Measurements from ENCODE around the gene C5orf58. TPM values are rescaled to one million over a fixed set of nuclear protein-coding genes. Genes with fewer than 3 reads are reported as not detected.

C5orf58 gene
- total and polyA plus RNA-seq, 10 of the 15 experiments (the other 5 are each of a cell fraction or from before 2014, with no cell fraction given) = 0.13 to 0.27 (median 0.26) TPM; not detected in 7

GRCh38 chr5:170288151-170288550 lies 55.4 kb downstream of the C5orf58 start:
- Histone ChIP-seq H3K4me3 (no peak overlapping the region), H3K27ac (ENCODE audit: control insufficient read depth, insufficient read depth) (no peak overlapping the region), H4K20me1 (ENCODE audit: control insufficient read depth, insufficient read depth) (no peaks in the 10 kb centered on the region), H3K4me1 (ENCODE audit: control insufficient read depth, insufficient read depth, low read length) (peaks cover 2% of the 10 kb centered on the region), H3K27me3 (replicated peaks in 1 of 2; ENCODE audit: control insufficient read depth in 2 of 2, insufficient read depth in 2 of 2, low read length in 1 of 2) (no peaks in the 10 kb centered on the region), H3K9me3 (replicated peaks; ENCODE audit: control insufficient read depth, insufficient read depth, low read length) (peaks cover 11% of the 10 kb centered on the region), H3K36me3 (ENCODE audit: control insufficient read depth in 2 of 2, insufficient read depth in 2 of 2, low read length in 1 of 2) (peaks cover 11 to 16% of the 10 kb centered on the region in 2 experiments; a peak in 3 of 4 replicates), H3K4me2 (ENCODE audit: control insufficient read depth, insufficient read depth) (no peak overlapping the region; the same call in 1 of the 2 replicates), H2AFZ (ENCODE audit: control insufficient read depth, low read depth, low read length) (no peak overlapping the region), H3K9ac (ENCODE audit: control insufficient read depth, insufficient read depth, low read length) (no peak overlapping the region), H3K79me2 (ENCODE audit: control insufficient read depth, insufficient read depth, low read length) (no peaks in the 10 kb centered on the region)
- no peak for DNase-seq (ENCODE audit: low read depth, low spot score)
- intact Hi-C loops (cut with micrococcal nuclease; ENCODE audit: unreplicated experiment) = no loop called here
- ChIA-PET SMC1A (ENCODE audit: uncharacterized antibody, unreplicated experiment) (interaction anchor here (0.9 to 23.0 kb wide), 3 partner anchors 16 to 51 kb away, joined by 3 to 451 read pairs (median 7); no protein-coding TSS in a partner anchor), POLR2A (interaction anchor here (0.6 kb wide), 1 partner anchor 10 kb away, joined by 4 read pairs; no protein-coding TSS in a partner anchor), RAD21 (ENCODE audit: unreplicated experiment) (no interaction called here), CTCF (interaction anchor here (1.3 to 1.6 kb wide), 3 partner anchors 9 to 46 kb away, joined by 3 to 4 read pairs (median 3); no protein-coding TSS in a partner anchor)
- no peak for FAIRE-seq
- BruUV-seq (replicated peaks) = no TSS peak
- no peak for ATAC-seq
- TF ChIP-seq E2F8 (IDR thresholded peaks at IDR 0.05; ENCODE audit: low read depth, partially characterized antibody) (no peak), SIX5 (IDR thresholded peaks at IDR 0.05; ENCODE audit: low read depth, low read length, severe bottlenecking) (no peak), BCLAF1 (IDR thresholded peaks at IDR 0.05) (no peak), SMC3 (IDR thresholded peaks at IDR 0.05; ENCODE audit: borderline replicate concordance, low read length) (no peak), HCFC1 (IDR thresholded peaks at IDR 0.05; ENCODE audit: low read length) (no peak), NFYA (IDR thresholded peaks at IDR 0.05; ENCODE audit: borderline replicate concordance, low read depth, low read length) (no peak), RAD21 (IDR thresholded peaks at IDR 0.05; ENCODE audit: insufficient read depth, low read depth, low read length) (no peak), IRF4 (IDR thresholded peaks at IDR 0.05; ENCODE audit: low read depth, low read length) (no peak)
- in situ Hi-C loops (cut with MboI) = no loop called here
- WGBS (ENCODE audit: insufficient coverage, insufficient replicate concordance, low lambda C conversion rate, missing lambda C conversion rate) = 95% methylated on average over 2 of the region's 2 CpGs

Measured in GM12878 (cell line).